BJ (cell line): ENCODE data around the gene PLEKHA1. TPM values are rescaled to one million over a fixed set of nuclear protein-coding genes. Genes with fewer than 3 reads are reported as not detected.

Experiments
- CTCF ChIA-PET: fragments of 350-600 bp; formaldehyde crosslinking; extraction: SDS; loops from one replicate; lab custom pipeline; 2021; ENCODE audit warnings: antibody characterized with exemption, inconsistent platforms; lab: Yijun Ruan, JAX
- POLR2A ChIA-PET: fragments of 300-600 bp; sonication (Branson Sonifier 250); formaldehyde crosslinking; extraction: SDS; loops from one replicate; lab custom pipeline; 2021; ENCODE audit warnings: antibody characterized with exemption; lab: Charles Lee
- DNase-seq: peaks from one replicate; pipeline ENCODE4 v3.0.0-alpha.2; 2011; ENCODE audit warnings: low read depth
- H3K27me3 ChIP-seq: 2 replicates; pipeline ENCODE4 v1.6.0; 2011; ENCODE audit warnings: low read length; ENCODE audit not compliant: control insufficient read depth, insufficient read depth
- H3K36me3 ChIP-seq: 2 replicates; pipeline ENCODE4 v1.5.1; 2011; ENCODE audit warnings: low read length; ENCODE audit not compliant: control insufficient read depth, insufficient read depth
- H3K4me3 ChIP-seq: 2 replicates; pipeline ENCODE4 v1.5.1; 2011; ENCODE audit warnings: low read depth, mild to moderate bottlenecking, control low read depth, low read length
- CTCF ChIP-seq: IDR thresholded peaks from 2 replicates; pipeline ENCODE4 v1.5.1; 2011; ENCODE audit warnings: low read depth, mild to moderate bottlenecking, control low read depth, inconsistent platforms, low read length, moderate library complexity; ENCODE audit not compliant: insufficient read depth
- polyA plus RNA-seq: library from polyadenylated mRNA; depleted of rRNA; stranded (reverse); fragments of >200 nt; gene quantifications from 2 replicates; pipeline ENCODE4 v1.2.3, GENCODE V29; 2011

The PLEKHA1 gene
- polyA plus RNA-seq, 1 experiment, result 18.6 TPM

- H3K36me3 ChIP-seq, result no peaks in the 10 kb centered on the region
- DNase-seq, result no peak
- no peaks in the 10 kb centered on the region for H3K27me3 ChIP-seq
- ChIA-PET POLR2A (no interaction called here), CTCF (interaction anchor here (0.7 to 5.7 kb wide), 36 partner anchors 9 to 340 kb away, joined by 3 to 92 read pairs (median 4); partner anchors contain the start of genes ARMS2 and PLEKHA1)
- peak; percentile 32 for TF ChIP-seq CTCF
- no peak overlapping the region for H3K4me3 ChIP-seq
Measured at GRCh38 chr10:122435212-122435827, 60.8 kb downstream of the PLEKHA1 start.

- DNase-seq, result no peak
- ChIA-PET CTCF (interaction anchor here (0.6 to 1.7 kb wide), 7 partner anchors 9 to 169 kb away, joined by 3 to 9 read pairs (median 4); no protein-coding TSS in a partner anchor), POLR2A (interaction anchor here (0.7 kb wide), 1 partner anchor 39 kb away, joined by 3 read pairs; no protein-coding TSS in a partner anchor)
Measured at GRCh38 chr10:122441961-122442360, 67.5 kb downstream of the PLEKHA1 start.

GRCh38 chr10:122445469-122445868 lies 71.0 kb downstream of the PLEKHA1 start:
- H3K27me3 ChIP-seq, result no peaks in the 10 kb centered on the region
- no peak for DNase-seq
- no peak for TF ChIP-seq CTCF
- H3K36me3 ChIP-seq, result no peaks in the 10 kb centered on the region
- H3K4me3 ChIP-seq, result no peak overlapping the region
- ChIA-PET POLR2A (interaction anchor here (0.5 kb wide), 1 partner anchor 9 kb away, joined by 4 read pairs; the partner anchor contains the start of gene ARMS2), CTCF (interaction anchor here (1.5 kb wide), 1 partner anchor 147 kb away, joined by 3 read pairs; no protein-coding TSS in a partner anchor)

More at GRCh38 chr10:122441961-122442360, 67.5 kb downstream of the PLEKHA1 start:
- Histone ChIP-seq H3K36me3 (no peaks in the 10 kb centered on the region), H3K4me3 (no peak overlapping the region), H3K27me3 (no peaks in the 10 kb centered on the region)
- no peak for TF ChIP-seq CTCF

- ChIA-PET POLR2A (interaction anchor here (0.5 kb wide), 1 partner anchor 9 kb away, joined by 4 read pairs; the partner anchor contains the start of gene ARMS2), CTCF (interaction anchor here (1.6 kb wide), 1 partner anchor 103 kb away, joined by 5 read pairs; no protein-coding TSS in a partner anchor)
- Histone ChIP-seq H3K36me3 (no peaks in the 10 kb centered on the region), H3K27me3 (no peaks in the 10 kb centered on the region), H3K4me3 (no peak overlapping the region)
- no peak for TF ChIP-seq CTCF
- no peak for DNase-seq
Measured at GRCh38 chr10:122445904-122446303, 71.4 kb downstream of the PLEKHA1 start.

- Histone ChIP-seq H3K36me3 (no peaks in the 10 kb centered on the region), H3K4me3 (no peak overlapping the region), H3K27me3 (no peaks in the 10 kb centered on the region)
- CTCF ChIA-PET, result interaction anchor here (0.9 to 1.6 kb wide), 3 partner anchors 12 to 117 kb away, joined by 3 to 5 read pairs (median 3); no protein-coding TSS in a partner anchor
- no peak for TF ChIP-seq CTCF
- POLR2A ChIA-PET, result no interaction called here
- no peak for DNase-seq
Measured at GRCh38 chr10:122446668-122447423, 72.3 kb downstream of the PLEKHA1 start.
